B cell (primary cell): ENCODE data around the gene RNFT2. TPM values are rescaled to one million over a fixed set of nuclear protein-coding genes. Genes with fewer than 3 reads are reported as not detected.
A peak's percentile ranks its signal among the peaks of the same experiment; 100 is the strongest.

ENCODE experiments used
- ATAC-seq: fragments of 200-7000 bp; cut with Tn5 transposase; one replicate; pipeline ENCODE4 v1.10.0; 2021; ENCODE audit warnings: low read depth, mild to moderate bottlenecking, moderate number of reproducible peaks, moderate library complexity
- CTCF ChIA-PET: fragments of 350-600 bp; sonication (Branson Sonifier 250); formaldehyde crosslinking; loops from one replicate; lab custom pipeline; 2021; ENCODE audit warnings: antibody characterized with exemption, inconsistent platforms; lab: Charles Lee
- POLR2A ChIA-PET: fragments of 350-600 bp; sonication (Branson Sonifier 250); formaldehyde crosslinking; loops from one replicate; lab custom pipeline; 2021; ENCODE audit warnings: antibody characterized with exemption; lab: Charles Lee
- DNase-seq: peaks from one replicate; pipeline ENCODE4 v3.0.0; 2013
- H2AFZ ChIP-seq: 2 replicates; pipeline ENCODE4 v1.6.1; 2012; ENCODE audit warnings: mild to moderate bottlenecking, low read depth, low read length; ENCODE audit not compliant: insufficient read depth, poor library complexity, severe bottlenecking
- H3K27ac ChIP-seq, 2 donors: 1 replicate in 1 of 2; 2 replicates in 1 of 2; pipeline ENCODE4 v1.5.1; 2012 to 2013; ENCODE audit warnings: low read length in 2 of 2, mild to moderate bottlenecking in 2 of 2, moderate library complexity in 1 of 2
- H3K27me3 ChIP-seq, 4 experiments: fragments of 200-600 bp in 1 of 4; sonication (generic) in 1 of 4; replicated peaks in 1 of 4; 1 replicate in 2 of 4; 2 replicates in 2 of 4; pipeline versions ENCODE4 v1.6.1 to v1.7.0; 2013 to 2016; ENCODE audit warnings: low read length in 3 of 4, mild to moderate bottlenecking in 2 of 4, mixed read lengths in 1 of 4, moderate library complexity in 1 of 4; ENCODE audit not compliant: insufficient read depth in 4 of 4, control insufficient read depth in 3 of 4; ENCODE audit errors: control extremely low read depth in 1 of 4
- H3K36me3 ChIP-seq, 2 experiments: replicated peaks in 1 of 2; 1 replicate in 1 of 2; 2 replicates in 1 of 2; pipeline versions ENCODE4 v1.6.1 to v1.7.1; 2013; ENCODE audit warnings: low read length in 1 of 2; ENCODE audit not compliant: insufficient read depth in 2 of 2, control insufficient read depth in 1 of 2; ENCODE audit errors: control extremely low read depth in 1 of 2, extremely low read depth in 1 of 2
- H3K4me1 ChIP-seq, 2 donors: fragments of 200-600 bp in 1 of 2; sonication (generic) in 1 of 2; 1 replicate in 1 of 2; 2 replicates in 1 of 2; pipeline versions ENCODE4 v1.5.1 to v1.6.1; 2013 to 2017; ENCODE audit warnings: low read length in 2 of 2; ENCODE audit not compliant: control insufficient read depth in 2 of 2, insufficient read depth in 2 of 2
- H3K4me2 ChIP-seq: replicated peaks from 2 replicates; pipeline ENCODE3; 2012; ENCODE audit warnings: mild to moderate bottlenecking, low read depth, low read length; ENCODE audit not compliant: poor library complexity, severe bottlenecking
- H3K4me3 ChIP-seq, 5 experiments: fragments of 200-600 bp in 1 of 5; sonication (generic) in 1 of 5; 1 replicate in 3 of 5; 2 replicates in 2 of 5; pipeline versions ENCODE4 v1.5.1 to v1.7.0; 2011 to 2016; ENCODE audit warnings: low read length in 4 of 5, mild to moderate bottlenecking in 4 of 5, low read depth in 2 of 5, control low read depth in 1 of 5, moderate library complexity in 1 of 5; ENCODE audit not compliant: insufficient read depth in 1 of 5; ENCODE audit errors: control extremely low read depth in 1 of 5, extremely low read depth in 1 of 5
- H3K79me2 ChIP-seq: fragments of 200-600 bp; sonication (generic); one replicate; pipeline ENCODE4 v1.6.0; 2016; ENCODE audit warnings: low read length; ENCODE audit not compliant: control insufficient read depth, insufficient read depth
- H3K9ac ChIP-seq: fragments of 200-600 bp; sonication (generic); 2 replicates; pipeline ENCODE4 v1.6.1; 2017; ENCODE audit warnings: mild to moderate bottlenecking, low read length, moderate library complexity
- H3K9me3 ChIP-seq, 3 donors: one replicate each; pipeline versions ENCODE4 v1.6.1 to v1.7.1; 2013; ENCODE audit warnings: low read length in 2 of 3; ENCODE audit not compliant: control insufficient read depth in 2 of 3, insufficient read depth in 1 of 3; ENCODE audit errors: control extremely low read depth in 1 of 3
- H4K20me1 ChIP-seq: 2 replicates; pipeline ENCODE4 v1.6.0; 2012; ENCODE audit warnings: mild to moderate bottlenecking, low read length; ENCODE audit not compliant: insufficient read depth, control insufficient read depth, poor library complexity, severe bottlenecking
- H3K27ac Mint-ChIP-seq: one replicate; pipeline ENCODE4 v1.8.0; 2021; ENCODE audit warnings: mixed read lengths
- H3K27me3 Mint-ChIP-seq: one replicate; pipeline ENCODE4 v1.8.0; 2021; ENCODE audit warnings: mixed read lengths
- H3K4me1 Mint-ChIP-seq: one replicate; pipeline ENCODE4 v1.8.0; 2021; ENCODE audit warnings: mixed read lengths
- H3K4me3 Mint-ChIP-seq: one replicate; pipeline ENCODE4 v1.8.0; 2021; ENCODE audit warnings: mixed read lengths
- H3K9me3 Mint-ChIP-seq: one replicate; pipeline ENCODE4 v1.8.0; 2022; ENCODE audit warnings: mixed read lengths; ENCODE audit not compliant: insufficient read depth
- CTCF ChIP-seq: fragments of 200-600 bp; IDR thresholded peaks from one replicate; pipeline ENCODE4 v1.8.0; 2022; ENCODE audit warnings: antibody characterized with exemption, mild to moderate bottlenecking
- EZH2 ChIP-seq: IDR thresholded peaks from 2 replicates; pipeline ENCODE4 v1.6.1; 2012; ENCODE audit warnings: borderline replicate concordance, low read depth, mild to moderate bottlenecking, moderate library complexity, low read length; ENCODE audit not compliant: insufficient read depth, poor library complexity, severe bottlenecking
- WGBS: methylation state at CpG from one replicate; pipeline ENCODE4 v1.1.5; 2013; ENCODE audit warnings: missing lambda C conversion rate; ENCODE audit not compliant: insufficient coverage; 5-methylcytosine and 5-hydroxymethylcytosine counted together
- intact Hi-C: fragments of 100-400 bp; cut with micrococcal nuclease; formaldehyde crosslinking; loops from one replicate; pipeline ENCODE4 v1.10.0; 2022
- polyA plus RNA-seq: library from polyadenylated mRNA; depleted of rRNA; stranded (reverse); fragments of >200 nt; gene quantifications from 2 replicates; pipeline ENCODE4 v1.2.3, GENCODE V29; 2012
- total RNA-seq, 2 donors: library from RNA; stranded (reverse); fragments of 120-200 nt in 1 of 2; gene quantifications; 1 replicate in 1 of 2; 2 replicates in 1 of 2; pipeline versions ENCODE4 v1.2.3 to v1.2.4, GENCODE V29; 2013 to 2022

Gene RNFT2
- total and polyA plus RNA-seq, 2 donors (not counting 1 experiment from before 2014, with no cell fraction given) = 5.2 to 18.2 TPM

GRCh38 chr12:116712458-116713303 is 25.4 kb upstream of the RNFT2 start:
- H3K9me3 ChIP-seq = no peaks in the 10 kb centered on the region
- H3K27me3 ChIP-seq = peaks cover 0 to 8% (median 2%) of the 10 kb centered on the region in 4 experiments
- peaks cover 26% of the 10 kb centered on the region for H3K4me1 Mint-ChIP-seq
- ChIA-PET POLR2A (no interaction called here), CTCF (no interaction called here)
- no peak overlapping the region for H3K4me2 ChIP-seq
- peaks cover 0 to 30% of the 10 kb centered on the region in 2 experiments for H3K36me3 ChIP-seq
- H3K9me3 Mint-ChIP-seq = no peaks in the 10 kb centered on the region
- intact Hi-C loops = no loop called here
- DNase-seq = no peak
- no peaks in the 10 kb centered on the region for H3K79me2 ChIP-seq
- no peak for TF ChIP-seq EZH2
- H3K27ac ChIP-seq = no peak overlapping the region
- H3K27me3 Mint-ChIP-seq = peaks cover 4% of the 10 kb centered on the region
- no peak overlapping the region for H3K9ac ChIP-seq
- H4K20me1 ChIP-seq = no peaks in the 10 kb centered on the region
- H3K4me1 ChIP-seq = peaks cover 14 to 19% of the 10 kb centered on the region in 2 donors
- WGBS = 92% methylated on average over 12 of the region's 17 CpGs
- H2AFZ ChIP-seq = no peak overlapping the region
- H3K4me3 Mint-ChIP-seq = no peak overlapping the region
- H3K4me3 ChIP-seq = no peak overlapping the region
- no peak for ATAC-seq
- peak overlapping the region; percentile 24 for H3K27ac Mint-ChIP-seq

DNA sequence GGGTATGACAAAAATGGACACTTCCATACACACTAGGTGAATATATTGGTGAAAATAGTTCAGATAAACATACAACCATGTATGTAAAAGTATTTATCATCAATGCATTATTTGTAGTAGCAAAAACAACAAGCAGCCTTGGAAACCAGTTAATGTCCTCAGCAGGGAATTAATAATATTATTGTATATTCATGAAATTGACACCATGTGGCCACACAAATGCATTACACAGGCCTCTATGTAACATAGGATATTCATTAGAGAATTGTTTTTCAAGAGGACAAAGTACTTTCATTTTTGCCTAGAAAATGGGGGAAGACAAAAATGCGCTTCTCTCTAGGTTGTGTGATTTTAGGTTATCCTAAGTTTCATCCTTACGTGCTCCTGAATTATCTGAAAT is 24.6 kb upstream of the RNFT2 start:
- TF ChIP-seq EZH2 = no peak
- TF ChIP-seq CTCF = no peak
- Histone ChIP-seq H3K36me3 (peaks cover 0 to 30% of the 10 kb centered on the region in 2 experiments), H3K9me3 (no peaks in the 10 kb centered on the region), H3K4me2 (no peak overlapping the region), H3K27me3 (peaks cover 0 to 8% (median 2%) of the 10 kb centered on the region in 4 experiments), H4K20me1 (no peaks in the 10 kb centered on the region), H3K27ac (no peak overlapping the region), H3K4me3 (no peak overlapping the region), H3K79me2 (no peaks in the 10 kb centered on the region), H2AFZ (no peak overlapping the region), H3K4me1 (peaks cover 8 to 11% of the 10 kb centered on the region in 2 donors), H3K9ac (no peak overlapping the region)
- Mint-ChIP-seq H3K27ac (no peak overlapping the region), H3K4me1 (peaks cover 21% of the 10 kb centered on the region), H3K9me3 (no peaks in the 10 kb centered on the region), H3K4me3 (no peak overlapping the region), H3K27me3 (peaks cover 3% of the 10 kb centered on the region)
- intact Hi-C loops = no loop called here
- ChIA-PET POLR2A (no interaction called here), CTCF (interaction anchor here (1.7 kb wide), 1 partner anchor 10 kb away, joined by 4 read pairs; no protein-coding TSS in a partner anchor)
- DNase-seq (no peak), ATAC-seq (no peak)
- WGBS = 100% methylated on average over 1 of the region's 2 CpGs
